Kidney (tissue), 14 donors: ENCODE data around the gene RIC8B. TPM values are rescaled to one million over a fixed set of nuclear protein-coding genes. Genes with fewer than 3 reads are reported as not detected.
A peak's percentile ranks its signal among the peaks of the same experiment; 100 is the strongest.

ENCODE experiments used
- DNase-seq, 5 donors: peaks; one replicate each; pipeline ENCODE4 v3.0.0-alpha.2; 2013 to 2020
- FAIRE-seq: peaks from 2 replicates; lab custom pipeline; 2012; peaks lifted over from hg19 to GRCh38; lab: Jason Lieb, UNC
- H3K27ac ChIP-seq, 2 donors: one replicate each; pipeline ENCODE4 v1.7.0; 2013; ENCODE audit warnings: low read depth in 2 of 2, low read length in 2 of 2, inconsistent platforms in 1 of 2
- H3K27me3 ChIP-seq: one replicate; pipeline ENCODE4 v1.7.1; 2013; ENCODE audit warnings: low read length, inconsistent platforms; ENCODE audit not compliant: control insufficient read depth, insufficient read depth
- H3K36me3 ChIP-seq, 3 donors: one replicate each; pipeline versions ENCODE4 v1.7.0 to v1.7.1; 2013; ENCODE audit warnings: low read length in 3 of 3, control low read depth in 1 of 3, inconsistent platforms in 1 of 3; ENCODE audit not compliant: insufficient read depth in 3 of 3, control insufficient read depth in 2 of 3
- H3K4me1 ChIP-seq, 3 donors: one replicate each; pipeline versions ENCODE4 v1.7.0 to v1.7.1; 2013; ENCODE audit warnings: low read length in 3 of 3, inconsistent platforms in 1 of 3, low read depth in 1 of 3; ENCODE audit not compliant: control insufficient read depth in 2 of 3, insufficient read depth in 2 of 3
- H3K4me3 ChIP-seq, 3 donors: one replicate each; pipeline versions ENCODE4 v1.7.0 to v1.8.1; 2013; ENCODE audit warnings: low read length in 3 of 3, control low read depth in 1 of 3, inconsistent platforms in 1 of 3
- H3K9ac ChIP-seq, 3 donors: one replicate each; pipeline versions ENCODE4 v1.7.0 to v1.7.1; 2013; ENCODE audit warnings: low read length in 3 of 3, control low read depth in 1 of 3, inconsistent platforms in 1 of 3
- H3K9me3 ChIP-seq, 3 donors: one replicate each; pipeline versions ENCODE4 v1.7.0 to v1.7.1; 2013; ENCODE audit warnings: low read length in 3 of 3, control low read depth in 1 of 3, inconsistent platforms in 1 of 3; ENCODE audit not compliant: control insufficient read depth in 2 of 3, insufficient read depth in 1 of 3
- CTCF ChIP-seq: IDR thresholded peaks from 3 replicates; pipeline ENCODE4 v1.5.1; 2012; ENCODE audit warnings: mild to moderate bottlenecking, moderate library complexity, borderline replicate concordance; ENCODE audit not compliant: insufficient read depth; ENCODE audit errors: extremely low read depth
- intact Hi-C: fragments of 100-400 bp; cut with DNase I; formaldehyde crosslinking; loops from one replicate; pipeline ENCODE4 v1.11.1; 2022
- polyA plus RNA-seq: library from polyadenylated mRNA; stranded (reverse); fragments of 350-450 nt; fragmentation: Illumina TruSeq; extraction: RNeasy Lipid Tissue Mini Kit (QIAGEN cat#74804); gene quantifications from one replicate; pipeline ENCODE4 v1.2.3, GENCODE V29; 2014; ENCODE audit warnings: low read depth, low replicate concordance; ENCODE audit not compliant: insufficient read depth
- total RNA-seq: library from RNA; stranded (reverse); fragmentation: NEBNext Ultra II Directional; extraction: Animal tissue kit (Norgen Biotek cat#: 25700); gene quantifications from one replicate; pipeline ENCODE4 v1.2.1, GENCODE V29; 2021
- donor health status: control.
- donor health status: control.
- donor health status: control.
- donor health status: control.
- donor health status: control.
- donor health status: DM: yes; HTN: yes; CAD: no.
- donor health status: Normal renal cell carcinoma (clear cell type).

RIC8B gene
- total and polyA plus RNA-seq, 2 donors from 2014 or later: 7.7 to 18.0 TPM

DNA sequence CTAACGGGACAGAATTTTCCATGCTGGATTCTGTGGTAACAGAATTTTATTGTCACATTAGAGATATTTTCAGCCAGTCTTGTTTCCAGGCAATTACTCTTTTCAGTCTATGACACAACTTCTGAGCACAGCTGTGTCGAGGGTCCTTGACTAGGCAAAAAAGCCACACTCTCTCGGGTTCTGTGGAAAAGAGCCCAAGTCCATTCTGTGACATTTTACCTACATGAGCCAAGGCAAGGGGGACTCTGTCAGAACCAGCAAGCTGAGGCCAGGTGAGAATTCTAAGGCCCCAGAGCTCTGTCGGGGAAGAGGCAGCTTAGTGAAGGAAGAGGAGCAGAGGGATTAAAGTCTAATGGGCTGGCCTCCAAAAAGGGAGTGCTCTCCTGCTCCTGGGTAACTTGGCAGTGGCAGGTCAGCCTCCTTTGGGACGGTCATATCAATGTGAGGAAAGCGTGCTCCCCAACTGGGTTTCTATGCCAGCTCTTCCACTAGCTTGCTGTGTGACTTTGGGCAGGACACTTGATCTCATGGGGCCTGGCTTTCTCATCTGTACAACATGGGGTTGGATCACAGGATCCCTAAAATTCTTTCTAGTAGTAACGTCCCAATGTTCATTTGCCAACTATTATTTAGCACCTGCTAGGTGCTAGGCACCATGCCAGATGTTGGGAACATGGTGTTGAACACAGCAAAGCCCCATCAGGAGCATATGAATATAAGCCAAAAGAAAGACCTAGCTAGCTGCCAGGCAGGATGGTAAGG, 16.0 kb upstream of the RIC8B start:
- intact Hi-C loops: no loop called here
- no peaks in the 10 kb centered on the region for H3K36me3 ChIP-seq
- H3K4me1 ChIP-seq: peaks cover 0 to 16% (median 9%) of the 10 kb centered on the region in 3 donors
- H3K9ac ChIP-seq: no peak overlapping the region
- no peaks in the 10 kb centered on the region for H3K27me3 ChIP-seq
- FAIRE-seq (no peak), DNase-seq (no peak)
- no peak overlapping the region for H3K4me3 ChIP-seq
- H3K27ac ChIP-seq: peak overlapping the region; percentile 20 to 37
- no peak for TF ChIP-seq CTCF
- no peaks in the 10 kb centered on the region for H3K9me3 ChIP-seq

- FAIRE-seq (no peak), DNase-seq (no peak)
- no peaks in the 10 kb centered on the region for H3K36me3 ChIP-seq
- H3K27ac ChIP-seq: peak overlapping the region in 1 of 2 donors; percentile 18
- H3K4me3 ChIP-seq: no peak overlapping the region
- no peaks in the 10 kb centered on the region for H3K27me3 ChIP-seq
- no peak overlapping the region for H3K9ac ChIP-seq
- TF ChIP-seq CTCF: no peak
- H3K4me1 ChIP-seq: peaks cover 0 to 25% (median 12%) of the 10 kb centered on the region in 3 donors
- no peaks in the 10 kb centered on the region for H3K9me3 ChIP-seq
- intact Hi-C loops: no loop called here
Observed at GRCh38 chr12:106759526-106760183, 14.8 kb upstream of the RIC8B start.

GRCh38 chr12:106760184-106760531, 14.3 kb upstream of the RIC8B start:
- Histone ChIP-seq H3K9ac (no peak overlapping the region), H3K27ac (peak overlapping the region in 1 of 2 donors; percentile 18), H3K4me1 (peaks cover 0 to 25% (median 13%) of the 10 kb centered on the region in 3 donors), H3K27me3 (no peaks in the 10 kb centered on the region), H3K36me3 (no peaks in the 10 kb centered on the region), H3K4me3 (no peak overlapping the region), H3K9me3 (no peaks in the 10 kb centered on the region)
- intact Hi-C loops: no loop called here
- no peak for FAIRE-seq
- peak in 2 of 5 donors; percentile 34 to 70 for DNase-seq
- TF ChIP-seq CTCF: no peak
